K562 (cell line): ENCODE results near the gene ARID3A. TPM values are rescaled to one million over a fixed set of nuclear protein-coding genes. Genes with fewer than 3 reads are reported as not detected.
A peak's percentile ranks its signal among the peaks of the same experiment; 100 is the strongest.

Experiments
- ETV5 ChIP-seq: sonication (generic); formaldehyde crosslinking; IDR thresholded peaks from 2 replicates; pipeline ENCODE4 v1.4.0; 2020; ENCODE audit warnings: low read depth, mild to moderate bottlenecking, missing genetic modification reagents
- HDAC2 ChIP-seq: fragments of 450-650 bp; IDR thresholded peaks from 2 replicates; pipeline ENCODE4 v1.6.1; 2016; ENCODE audit warnings: mild to moderate bottlenecking
- HDAC6 ChIP-seq: IDR thresholded peaks from 2 replicates; pipeline ENCODE4 v1.6.1; 2012; ENCODE audit warnings: low read depth, mild to moderate bottlenecking, control low read depth, inconsistent platforms, low read length, moderate library complexity
- KAT8 ChIP-seq: fragments of 450-650 bp; IDR thresholded peaks from 2 replicates; pipeline ENCODE4 v1.6.1; 2016; ENCODE audit warnings: low read depth, mild to moderate bottlenecking
- L3MBTL2 ChIP-seq: fragments of 450-650 bp; IDR thresholded peaks from 2 replicates; pipeline ENCODE4 v1.6.1; 2016; ENCODE audit warnings: mild to moderate bottlenecking, moderate library complexity
- MAFG ChIP-seq: fragments of 450-650 bp; conservative IDR thresholded peaks from 2 replicates; pipeline ENCODE4 v1.6.1; 2016; ENCODE audit warnings: missing genetic modification characterization, missing compliant biosample characterization
- MCM5 ChIP-seq: fragments of 450-650 bp; IDR thresholded peaks from 2 replicates; pipeline ENCODE4 v1.6.1; 2016; ENCODE audit warnings: low read depth
- SAFB2 ChIP-seq: fragments of 200-400 bp; formaldehyde crosslinking; IDR thresholded peaks from 2 replicates; pipeline ENCODE4 v1.6.1; 2018; ENCODE audit warnings: borderline replicate concordance, low read length, low read depth, moderate library complexity; ENCODE audit not compliant: severe bottlenecking
- U2AF1 ChIP-seq: fragments of 200-400 bp; formaldehyde crosslinking; optimal IDR thresholded peaks from 2 replicates; pipeline ENCODE3; 2017; ENCODE audit warnings: mild to moderate bottlenecking, low read depth, low read length, moderate library complexity
- ZNF584 ChIP-seq: fragments of 200-800 bp; sonication (Bioruptor generic); IDR thresholded peaks from 2 replicates; pipeline ENCODE4 v1.6.1; 2016; ENCODE audit warnings: low read depth, mild to moderate bottlenecking, missing genetic modification characterization, missing compliant biosample characterization
- ZNF589 ChIP-seq: fragments of 200-800 bp; sonication (Bioruptor generic); IDR thresholded peaks from 2 replicates; pipeline ENCODE4 v1.6.1; 2016; ENCODE audit warnings: low read depth, missing genetic modification characterization, missing compliant biosample characterization
- ZNF780A ChIP-seq: fragments of 250-450 bp; sonication (Bioruptor Pico); IDR thresholded peaks from 2 replicates; pipeline ENCODE4 v1.5.0; 2021; ENCODE audit warnings: mild to moderate bottlenecking
- polyA plus RNA-seq, 8 experiments: library from polyadenylated mRNA; depleted of rRNA in 4 of 8; stranded (reverse) in 5 of 8; unstranded in 3 of 8; fragments of >200 nt; fragmentation: Nextera tagmentation in 2 of 8; fragmentation: Illumina TruSeq in 1 of 8; extraction: Ambion mirVana in 2 of 8; extraction: Trizol in 1 of 8; gene quantifications; 2 replicates each; pipeline versions ENCODE4 v1.2.1 to v1.2.3, GENCODE V29; 2011 to 2014; ENCODE audit warnings: inconsistent platforms in 1 of 8, missing spikeins in 1 of 8
- total RNA-seq, 7 experiments: library from RNA; depleted of rRNA in 6 of 7; stranded (reverse); fragments of >200 nt in 6 of 7; fragmentation: Illumina TruSeq in 2 of 7; extraction: Trizol in 2 of 7; gene quantifications; 2 replicates each; pipeline versions ENCODE4 v1.2.1 to v1.2.3, GENCODE V29; 2011 to 2021; ENCODE audit warnings: low replicate concordance in 1 of 7
- TF ChIP-seq, protein P1 (sequence below): fragments of 250-450 bp; sonication (Bioruptor Pico); IDR thresholded peaks from 2 replicates; pipeline ENCODE4 v1.8.0; 2021; ENCODE audit warnings: mild to moderate bottlenecking, moderate library complexity
- TF ChIP-seq, protein P2 (sequence below): fragments of 450-650 bp; conservative IDR thresholded peaks from 2 replicates; pipeline ENCODE4 v1.6.1; 2016; ENCODE audit warnings: missing genetic modification characterization, low read depth, mild to moderate bottlenecking, control low read depth, missing compliant biosample characterization
- TF ChIP-seq, protein P3 (sequence below): fragments of 250-450 bp; sonication (Bioruptor Pico); IDR thresholded peaks from 2 replicates; pipeline ENCODE4 v1.5.0; 2021
- TF ChIP-seq, protein P4 (sequence below): fragments of 450-650 bp; formaldehyde crosslinking; IDR thresholded peaks from 2 replicates; pipeline ENCODE4 v1.4.0; 2022; ENCODE audit warnings: mild to moderate bottlenecking, moderate library complexity
- TF ChIP-seq, protein P5 (sequence below): fragments of 250-450 bp; sonication (Bioruptor Pico); IDR thresholded peaks from 2 replicates; pipeline ENCODE4 v1.8.0; 2021; ENCODE audit warnings: moderate library complexity, mild to moderate bottlenecking, inconsistent platforms
- TF ChIP-seq, protein P6 (sequence below): sonication (generic); formaldehyde crosslinking; IDR thresholded peaks from 2 replicates; pipeline ENCODE4 v1.8.0; 2022; ENCODE audit warnings: mild to moderate bottlenecking, missing genetic modification reagents

ARID3A gene
- total and polyA plus RNA-seq, 9 of the 15 experiments (the other 6 are each of a cell fraction or from before 2014, with no cell fraction given) = 1.4 to 118 (median 31.2) TPM

DNA sequence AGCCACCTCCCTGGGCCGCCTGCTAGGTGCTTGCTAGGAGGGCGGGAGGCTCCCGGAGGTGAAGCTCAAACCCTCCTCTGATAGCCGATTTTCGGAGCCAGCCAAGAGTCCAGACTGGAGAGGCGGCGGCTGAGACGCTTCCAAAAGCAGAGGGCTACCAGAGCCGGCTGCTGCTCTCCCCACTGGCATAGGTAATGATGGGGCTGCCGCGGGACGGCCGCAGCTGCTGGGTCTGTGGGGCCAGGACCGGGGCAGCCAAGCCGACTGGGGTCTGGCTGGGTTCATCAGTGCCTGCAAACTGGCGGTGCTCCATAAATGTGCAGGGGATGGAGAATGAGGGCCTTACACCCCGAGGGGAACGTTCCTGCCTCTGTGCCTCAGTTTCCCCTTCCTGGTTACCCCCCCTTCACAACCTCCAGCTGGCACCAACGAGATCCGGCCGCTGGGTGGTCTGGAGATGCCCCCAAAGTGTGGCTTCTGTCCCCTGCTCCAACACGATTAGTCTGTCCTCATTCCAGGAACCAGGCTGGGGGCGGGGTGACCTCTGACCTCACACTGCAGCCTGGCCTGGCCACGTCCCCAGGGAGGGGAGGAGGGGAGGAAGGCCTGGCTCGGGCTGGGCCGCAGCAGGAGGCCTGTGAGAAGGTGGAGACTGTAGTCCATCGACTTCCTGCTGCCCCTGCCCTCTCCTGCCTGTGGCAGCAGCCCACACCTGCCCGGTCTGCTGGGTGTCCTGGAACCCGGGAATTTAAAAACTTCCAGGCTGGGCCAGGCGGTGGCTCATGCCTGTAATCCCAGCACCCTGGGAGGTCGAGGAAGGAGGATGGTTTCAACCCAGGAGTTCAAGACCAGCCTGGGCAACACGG lies 54.5 kb downstream of the ARID3A start (continued):
- TF ChIP-seq, protein P1, sequence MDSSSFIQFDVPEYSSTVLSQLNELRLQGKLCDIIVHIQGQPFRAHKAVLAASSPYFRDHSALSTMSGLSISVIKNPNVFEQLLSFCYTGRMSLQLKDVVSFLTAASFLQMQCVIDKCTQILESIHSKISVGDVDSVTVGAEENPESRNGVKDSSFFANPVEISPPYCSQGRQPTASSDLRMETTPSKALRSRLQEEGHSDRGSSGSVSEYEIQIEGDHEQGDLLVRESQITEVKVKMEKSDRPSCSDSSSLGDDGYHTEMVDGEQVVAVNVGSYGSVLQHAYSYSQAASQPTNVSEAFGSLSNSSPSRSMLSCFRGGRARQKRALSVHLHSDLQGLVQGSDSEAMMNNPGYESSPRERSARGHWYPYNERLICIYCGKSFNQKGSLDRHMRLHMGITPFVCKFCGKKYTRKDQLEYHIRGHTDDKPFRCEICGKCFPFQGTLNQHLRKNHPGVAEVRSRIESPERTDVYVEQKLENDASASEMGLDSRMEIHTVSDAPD (CRISPR knock-in tag) = no peak; the same call in 1 of the 2 replicates
- TF ChIP-seq L3MBTL2 (peak; percentile 83), MCM5 (no peak), ZNF780A (CRISPR knock-in tag) (no peak), ETV5 (CRISPR knock-in tag) (peak; percentile 74; the same call in 1 of the 2 replicates), MAFG (no peak), HDAC2 (peak; percentile 90; the same call in 1 of the 2 replicates), SAFB2 (no peak), U2AF1 (no peak), ZNF584 (no peak), KAT8 (no peak), HDAC6 (no peak), ZNF589 (CRISPR knock-in tag) (peak; percentile 80)
- TF ChIP-seq, protein P2, sequence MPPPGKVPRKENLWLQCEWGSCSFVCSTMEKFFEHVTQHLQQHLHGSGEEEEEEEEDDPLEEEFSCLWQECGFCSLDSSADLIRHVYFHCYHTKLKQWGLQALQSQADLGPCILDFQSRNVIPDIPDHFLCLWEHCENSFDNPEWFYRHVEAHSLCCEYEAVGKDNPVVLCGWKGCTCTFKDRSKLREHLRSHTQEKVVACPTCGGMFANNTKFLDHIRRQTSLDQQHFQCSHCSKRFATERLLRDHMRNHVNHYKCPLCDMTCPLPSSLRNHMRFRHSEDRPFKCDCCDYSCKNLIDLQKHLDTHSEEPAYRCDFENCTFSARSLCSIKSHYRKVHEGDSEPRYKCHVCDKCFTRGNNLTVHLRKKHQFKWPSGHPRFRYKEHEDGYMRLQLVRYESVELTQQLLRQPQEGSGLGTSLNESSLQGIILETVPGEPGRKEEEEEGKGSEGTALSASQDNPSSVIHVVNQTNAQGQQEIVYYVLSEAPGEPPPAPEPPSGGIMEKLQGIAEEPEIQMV (tag) = no peak
- TF ChIP-seq, protein P3, sequence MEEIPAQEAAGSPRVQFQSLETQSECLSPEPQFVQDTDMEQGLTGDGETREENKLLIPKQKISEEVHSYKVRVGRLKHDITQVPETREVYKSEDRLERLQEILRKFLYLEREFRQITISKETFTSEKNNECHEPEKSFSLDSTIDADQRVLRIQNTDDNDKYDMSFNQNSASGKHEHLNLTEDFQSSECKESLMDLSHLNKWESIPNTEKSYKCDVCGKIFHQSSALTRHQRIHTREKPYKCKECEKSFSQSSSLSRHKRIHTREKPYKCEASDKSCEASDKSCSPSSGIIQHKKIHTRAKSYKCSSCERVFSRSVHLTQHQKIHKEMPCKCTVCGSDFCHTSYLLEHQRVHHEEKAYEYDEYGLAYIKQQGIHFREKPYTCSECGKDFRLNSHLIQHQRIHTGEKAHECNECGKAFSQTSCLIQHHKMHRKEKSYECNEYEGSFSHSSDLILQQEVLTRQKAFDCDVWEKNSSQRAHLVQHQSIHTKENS (CRISPR knock-in tag) = no peak
- TF ChIP-seq, protein P4, sequence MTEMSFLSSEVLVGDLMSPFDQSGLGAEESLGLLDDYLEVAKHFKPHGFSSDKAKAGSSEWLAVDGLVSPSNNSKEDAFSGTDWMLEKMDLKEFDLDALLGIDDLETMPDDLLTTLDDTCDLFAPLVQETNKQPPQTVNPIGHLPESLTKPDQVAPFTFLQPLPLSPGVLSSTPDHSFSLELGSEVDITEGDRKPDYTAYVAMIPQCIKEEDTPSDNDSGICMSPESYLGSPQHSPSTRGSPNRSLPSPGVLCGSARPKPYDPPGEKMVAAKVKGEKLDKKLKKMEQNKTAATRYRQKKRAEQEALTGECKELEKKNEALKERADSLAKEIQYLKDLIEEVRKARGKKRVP (CRISPR knock-in tag) = no peak
- TF ChIP-seq, protein P5, sequence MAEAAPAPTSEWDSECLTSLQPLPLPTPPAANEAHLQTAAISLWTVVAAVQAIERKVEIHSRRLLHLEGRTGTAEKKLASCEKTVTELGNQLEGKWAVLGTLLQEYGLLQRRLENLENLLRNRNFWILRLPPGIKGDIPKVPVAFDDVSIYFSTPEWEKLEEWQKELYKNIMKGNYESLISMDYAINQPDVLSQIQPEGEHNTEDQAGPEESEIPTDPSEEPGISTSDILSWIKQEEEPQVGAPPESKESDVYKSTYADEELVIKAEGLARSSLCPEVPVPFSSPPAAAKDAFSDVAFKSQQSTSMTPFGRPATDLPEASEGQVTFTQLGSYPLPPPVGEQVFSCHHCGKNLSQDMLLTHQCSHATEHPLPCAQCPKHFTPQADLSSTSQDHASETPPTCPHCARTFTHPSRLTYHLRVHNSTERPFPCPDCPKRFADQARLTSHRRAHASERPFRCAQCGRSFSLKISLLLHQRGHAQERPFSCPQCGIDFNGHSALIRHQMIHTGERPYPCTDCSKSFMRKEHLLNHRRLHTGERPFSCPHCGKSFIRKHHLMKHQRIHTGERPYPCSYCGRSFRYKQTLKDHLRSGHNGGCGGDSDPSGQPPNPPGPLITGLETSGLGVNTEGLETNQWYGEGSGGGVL (CRISPR knock-in tag) = no peak
- TF ChIP-seq, protein P6, sequence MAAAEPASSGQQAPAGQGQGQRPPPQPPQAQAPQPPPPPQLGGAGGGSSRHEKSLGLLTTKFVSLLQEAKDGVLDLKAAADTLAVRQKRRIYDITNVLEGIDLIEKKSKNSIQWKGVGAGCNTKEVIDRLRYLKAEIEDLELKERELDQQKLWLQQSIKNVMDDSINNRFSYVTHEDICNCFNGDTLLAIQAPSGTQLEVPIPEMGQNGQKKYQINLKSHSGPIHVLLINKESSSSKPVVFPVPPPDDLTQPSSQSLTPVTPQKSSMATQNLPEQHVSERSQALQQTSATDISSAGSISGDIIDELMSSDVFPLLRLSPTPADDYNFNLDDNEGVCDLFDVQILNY (CRISPR knock-in tag) = no peak
